Progenitor cell of endocrine pancreas (in vitro differentiated cells): Measurements from ENCODE around the gene PPARG. TPM values are rescaled to one million over a fixed set of nuclear protein-coding genes. Genes with fewer than 3 reads are reported as not detected.

ENCODE experiments used
- DNase-seq: peaks from one replicate; pipeline ENCODE4 v3.0.0; 2021; ENCODE audit warnings: low spot score; ENCODE audit not compliant: unreplicated experiment
- H3K27ac Mint-ChIP-seq: 2 replicates; pipeline ENCODE4 v1.8.0; 2021; ENCODE audit warnings: mild to moderate bottlenecking, moderate library complexity, mixed read lengths
- H3K27me3 Mint-ChIP-seq: 2 replicates; pipeline ENCODE4 v1.8.0; 2021; ENCODE audit warnings: mixed read lengths
- H3K36me3 Mint-ChIP-seq: 2 replicates; pipeline ENCODE4 v1.8.0; 2022; ENCODE audit warnings: mixed read lengths; ENCODE audit not compliant: insufficient read depth
- H3K4me1 Mint-ChIP-seq: 2 replicates; pipeline ENCODE4 v1.8.0; 2021; ENCODE audit warnings: low read depth, mixed read lengths
- H3K4me3 Mint-ChIP-seq: 2 replicates; pipeline ENCODE4 v1.8.0; 2021; ENCODE audit warnings: low read depth, mild to moderate bottlenecking, moderate library complexity, mixed read lengths
- H3K9me3 Mint-ChIP-seq: 2 replicates; pipeline ENCODE4 v1.8.0; 2021; ENCODE audit warnings: low read depth, mixed read lengths
- total RNA-seq: library from RNA; stranded (reverse); gene quantifications from 2 replicates; pipeline ENCODE4 v1.2.1, GENCODE V29; 2021
- TF ChIP-seq, protein P1 (sequence below): fragments of 200-600 bp; sonication (generic); IDR thresholded peaks from one replicate; pipeline ENCODE4 v1.5.0; 2021; ENCODE audit warnings: antibody characterized with exemption, mild to moderate bottlenecking; ENCODE audit not compliant: unreplicated experiment

The PPARG gene
- total RNA-seq, 1 donor from 2014 or later = 17.1 TPM

DNA sequence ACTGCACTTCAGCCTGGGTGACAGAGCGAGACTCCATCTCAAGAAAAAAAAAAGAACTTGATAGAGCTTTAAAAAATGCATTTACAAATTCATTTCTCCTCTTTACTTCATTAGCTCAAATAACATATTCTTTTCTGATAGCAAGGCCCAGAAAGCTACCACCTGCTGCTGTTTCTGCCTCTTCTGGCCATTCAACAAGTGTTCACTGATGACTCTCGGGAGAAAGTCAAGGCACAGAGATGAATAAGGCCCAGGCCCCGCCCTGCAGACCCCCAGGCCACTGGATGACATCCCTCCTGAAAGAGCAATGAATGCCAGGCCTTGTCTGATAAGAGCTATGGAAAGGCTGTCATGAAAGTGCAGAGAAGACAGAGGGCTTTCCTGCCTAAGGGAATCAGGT is 181.8 kb downstream of the PPARG start:
- DNase-seq = no peak
- Mint-ChIP-seq H3K36me3 (no peaks in the 10 kb centered on the region), H3K4me3 (no peak overlapping the region), H3K27me3 (peaks cover 4% of the 10 kb centered on the region), H3K9me3 (no peaks in the 10 kb centered on the region), H3K4me1 (peaks cover 9% of the 10 kb centered on the region), H3K27ac (peak overlapping the region; percentile 85)
- TF ChIP-seq, protein P1, sequence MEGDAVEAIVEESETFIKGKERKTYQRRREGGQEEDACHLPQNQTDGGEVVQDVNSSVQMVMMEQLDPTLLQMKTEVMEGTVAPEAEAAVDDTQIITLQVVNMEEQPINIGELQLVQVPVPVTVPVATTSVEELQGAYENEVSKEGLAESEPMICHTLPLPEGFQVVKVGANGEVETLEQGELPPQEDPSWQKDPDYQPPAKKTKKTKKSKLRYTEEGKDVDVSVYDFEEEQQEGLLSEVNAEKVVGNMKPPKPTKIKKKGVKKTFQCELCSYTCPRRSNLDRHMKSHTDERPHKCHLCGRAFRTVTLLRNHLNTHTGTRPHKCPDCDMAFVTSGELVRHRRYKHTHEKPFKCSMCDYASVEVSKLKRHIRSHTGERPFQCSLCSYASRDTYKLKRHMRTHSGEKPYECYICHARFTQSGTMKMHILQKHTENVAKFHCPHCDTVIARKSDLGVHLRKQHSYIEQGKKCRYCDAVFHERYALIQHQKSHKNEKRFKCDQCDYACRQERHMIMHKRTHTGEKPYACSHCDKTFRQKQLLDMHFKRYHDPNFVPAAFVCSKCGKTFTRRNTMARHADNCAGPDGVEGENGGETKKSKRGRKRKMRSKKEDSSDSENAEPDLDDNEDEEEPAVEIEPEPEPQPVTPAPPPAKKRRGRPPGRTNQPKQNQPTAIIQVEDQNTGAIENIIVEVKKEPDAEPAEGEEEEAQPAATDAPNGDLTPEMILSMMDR = no peak

DNA sequence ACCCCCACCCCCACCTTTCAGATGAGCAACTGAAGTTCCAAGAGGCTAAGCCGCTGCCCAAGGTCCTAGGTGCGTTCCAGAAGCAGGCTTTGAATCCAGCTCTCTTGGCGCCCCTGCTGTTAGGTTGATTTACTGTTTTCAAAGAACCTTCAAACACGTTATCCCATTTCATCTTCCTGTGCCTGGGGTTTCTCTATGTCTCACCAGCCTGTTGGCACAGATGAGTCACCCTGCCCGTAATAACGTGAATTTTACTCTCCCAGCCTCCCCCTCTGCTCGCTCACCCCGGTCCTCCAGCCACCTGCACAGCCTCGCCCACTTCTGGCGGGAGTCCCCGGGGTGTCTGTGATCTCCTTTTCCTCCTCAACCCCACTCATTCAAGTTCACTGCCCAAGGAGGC is 182.4 kb downstream of the PPARG start:
- Mint-ChIP-seq H3K4me3 (no peak overlapping the region), H3K27ac (no peak overlapping the region), H3K36me3 (no peaks in the 10 kb centered on the region), H3K9me3 (no peaks in the 10 kb centered on the region), H3K4me1 (peaks cover 9% of the 10 kb centered on the region), H3K27me3 (peaks cover 4% of the 10 kb centered on the region)
- DNase-seq = no peak
- TF ChIP-seq, protein P1 = peak; percentile 4

DNA sequence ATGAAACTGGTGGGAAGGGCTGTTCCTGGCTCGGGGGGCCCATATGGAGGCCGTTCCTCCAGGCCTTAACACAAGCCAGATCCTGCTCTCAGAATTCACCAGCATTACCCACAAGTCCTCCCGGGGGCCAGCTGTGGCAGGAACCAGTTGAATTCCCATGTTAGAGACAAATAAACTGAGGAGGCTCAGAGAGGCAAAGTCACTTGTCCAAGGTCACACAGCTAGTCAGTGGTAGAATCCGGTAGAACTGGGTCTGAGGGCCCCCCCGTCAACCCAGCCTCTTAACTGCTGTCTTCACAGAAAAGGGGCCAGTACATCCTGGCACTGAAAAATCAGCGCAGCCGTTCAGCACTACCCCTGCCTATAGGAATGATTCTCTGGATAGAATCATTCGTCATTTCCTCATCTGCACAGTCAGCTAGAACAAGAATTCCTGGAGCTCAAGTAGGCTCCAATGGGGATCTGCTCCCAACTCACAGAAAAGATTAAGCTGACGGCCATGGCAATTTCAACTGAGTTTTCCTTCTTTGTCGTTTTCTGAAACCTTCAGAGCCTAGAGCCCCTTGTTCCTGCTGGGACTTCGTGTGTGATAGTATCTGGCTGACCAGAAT is 183.2 kb downstream of the PPARG start:
- no peak overlapping the region for H3K4me3 Mint-ChIP-seq
- H3K9me3 Mint-ChIP-seq = no peaks in the 10 kb centered on the region

DNA sequence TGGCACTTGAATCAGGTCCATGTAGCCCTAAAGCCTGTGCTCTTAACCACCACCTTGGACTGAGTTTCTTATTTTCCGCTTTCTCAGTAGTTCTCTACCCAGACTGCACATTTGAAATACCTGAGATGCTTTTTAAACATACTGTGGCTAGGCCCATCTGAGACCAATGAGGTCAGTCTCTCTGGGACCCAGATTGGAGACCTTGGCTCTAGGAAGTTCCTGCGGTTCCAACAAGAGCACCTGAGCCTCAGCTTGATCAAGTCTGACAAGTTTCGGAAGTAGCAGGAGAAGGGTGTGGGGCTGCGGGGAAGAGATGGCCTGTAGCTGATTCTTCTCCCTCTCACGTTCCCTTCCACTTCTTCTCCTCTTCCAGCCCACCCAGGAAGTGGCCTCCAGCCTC is 183.9 kb downstream of the PPARG start:
- H3K9me3 Mint-ChIP-seq = no peaks in the 10 kb centered on the region
- no peaks in the 10 kb centered on the region for H3K36me3 Mint-ChIP-seq
- H3K4me1 Mint-ChIP-seq = peaks cover 15% of the 10 kb centered on the region
- TF ChIP-seq, protein P1 = no peak
- no peak overlapping the region for H3K27ac Mint-ChIP-seq
- no peak for DNase-seq
- no peak overlapping the region for H3K4me3 Mint-ChIP-seq
- H3K27me3 Mint-ChIP-seq = peaks cover 4% of the 10 kb centered on the region

More for the DNA sequence above, 183.2 kb downstream of the PPARG start:
- TF ChIP-seq, protein P1 = no peak
- H3K36me3 Mint-ChIP-seq = no peaks in the 10 kb centered on the region
- H3K27me3 Mint-ChIP-seq = peaks cover 4% of the 10 kb centered on the region
- H3K4me1 Mint-ChIP-seq = peaks cover 15% of the 10 kb centered on the region
- H3K27ac Mint-ChIP-seq = no peak overlapping the region
- no peak for DNase-seq

DNA sequence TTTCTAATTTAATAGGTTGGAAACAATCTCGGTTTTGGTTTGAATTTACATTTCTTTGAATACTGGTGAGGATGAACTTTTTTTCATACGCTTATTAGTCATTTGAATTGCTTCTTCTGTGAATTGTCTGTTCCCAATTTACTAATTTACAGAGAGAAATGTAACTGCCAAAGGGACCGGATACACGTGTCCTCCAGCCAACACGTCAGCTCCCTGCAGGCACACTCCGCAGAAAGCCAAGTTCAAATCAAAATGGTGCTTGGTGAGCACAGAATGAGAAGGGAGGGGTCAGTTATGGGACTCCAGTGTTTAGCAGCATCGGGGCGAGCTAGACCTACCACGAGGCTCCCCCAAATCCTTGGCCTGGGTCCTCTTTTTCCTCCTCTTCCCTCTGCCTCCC is 184.6 kb downstream of the PPARG start:
- no peak overlapping the region for H3K4me3 Mint-ChIP-seq

More for the DNA sequence above, 184.6 kb downstream of the PPARG start:
- Mint-ChIP-seq H3K27ac (no peak overlapping the region), H3K4me1 (peaks cover 15% of the 10 kb centered on the region), H3K36me3 (no peaks in the 10 kb centered on the region), H3K9me3 (no peaks in the 10 kb centered on the region), H3K27me3 (peaks cover 4% of the 10 kb centered on the region)
- TF ChIP-seq, protein P1 = no peak
- DNase-seq = no peak
